ENCODE data around the gene RPL27A. TPM values are rescaled to one million over a fixed set of nuclear protein-coding genes. Genes with fewer than 3 reads are reported as not detected.

RPL27A gene
- total RNA-seq, 3 donors from 2014 or later (not counting 1 experiment from before 2014, with no cell fraction given): 672 to 1,208 (median 807) TPM

- Histone ChIP-seq H3K27ac (ENCODE audit: low read length) (no peak overlapping the region), H3K36me3 (ENCODE audit: control insufficient read depth, insufficient read depth, low read length) (no peaks in the 10 kb centered on the region), H3K27me3 (ENCODE audit: control insufficient read depth, insufficient read depth, low read length) (no peaks in the 10 kb centered on the region), H3K4me3 (ENCODE audit: low read length) (no peak overlapping the region), H3K9me3 (ENCODE audit: control insufficient read depth, insufficient read depth, low read length) (no peaks in the 10 kb centered on the region), H3K4me1 (ENCODE audit: control insufficient read depth, insufficient read depth, low read length) (no peaks in the 10 kb centered on the region)
- no peaks in the 10 kb centered on the region for H3K27me3 Mint-ChIP-seq (ENCODE audit: low read depth in 2 of 2)
- intact Hi-C loops (cut with micrococcal nuclease): no loop called here
- no peak overlapping the region for H3K27ac Mint-ChIP-seq
- 94% methylated on average over 8 of the region's 8 CpGs for WGBS (ENCODE audit: insufficient coverage)
- ATAC-seq: no peak
- H3K4me1 Mint-ChIP-seq: peaks cover 0 to 11% of the 10 kb centered on the region in 2 donors
- no peak for TF ChIP-seq CTCF (IDR thresholded peaks at IDR 0.05)
- no peak overlapping the region for H3K4me3 Mint-ChIP-seq
- H3K36me3 Mint-ChIP-seq: no peaks in the 10 kb centered on the region
- no peaks in the 10 kb centered on the region for H3K9me3 Mint-ChIP-seq
- DNase-seq: no peak
Measured at GRCh38 chr11:8713760-8714454, 31.3 kb downstream of the RPL27A start.

- ATAC-seq (no peak), DNase-seq (no peak)
- H3K27me3 ChIP-seq (ENCODE audit: control insufficient read depth, insufficient read depth, low read length): no peaks in the 10 kb centered on the region
- no peak overlapping the region for H3K27ac Mint-ChIP-seq
- H3K27ac ChIP-seq (ENCODE audit: low read length): no peak overlapping the region
- 78% methylated on average over 4 of the region's 4 CpGs for WGBS (ENCODE audit: insufficient coverage)
- peaks cover 0 to 11% of the 10 kb centered on the region in 2 donors for H3K4me1 Mint-ChIP-seq
- no peak overlapping the region for H3K4me3 ChIP-seq (ENCODE audit: low read length)
- no peaks in the 10 kb centered on the region for H3K9me3 ChIP-seq (ENCODE audit: control insufficient read depth, insufficient read depth, low read length)
- no peaks in the 10 kb centered on the region for H3K36me3 Mint-ChIP-seq
- no peaks in the 10 kb centered on the region for H3K4me1 ChIP-seq (ENCODE audit: control insufficient read depth, insufficient read depth, low read length)
- no peaks in the 10 kb centered on the region for H3K9me3 Mint-ChIP-seq
- no peaks in the 10 kb centered on the region for H3K27me3 Mint-ChIP-seq (ENCODE audit: low read depth in 2 of 2)
- TF ChIP-seq CTCF (IDR thresholded peaks at IDR 0.05): no peak
- H3K36me3 ChIP-seq (ENCODE audit: control insufficient read depth, insufficient read depth, low read length): no peaks in the 10 kb centered on the region
- intact Hi-C loops (cut with micrococcal nuclease): no loop called here
- H3K4me3 Mint-ChIP-seq: no peak overlapping the region
Measured at GRCh38 chr11:8714622-8715225, 32.1 kb downstream of the RPL27A start.

- H3K27me3 ChIP-seq (ENCODE audit: control insufficient read depth, insufficient read depth, low read length): no peaks in the 10 kb centered on the region
- H3K27ac ChIP-seq (ENCODE audit: low read length): no peak overlapping the region
- Mint-ChIP-seq H3K4me3 (no peak overlapping the region), H3K27ac (no peak overlapping the region), H3K9me3 (no peaks in the 10 kb centered on the region), H3K36me3 (no peaks in the 10 kb centered on the region), H3K27me3 (ENCODE audit: low read depth in 2 of 2) (no peaks in the 10 kb centered on the region), H3K4me1 (peaks cover 0 to 11% of the 10 kb centered on the region in 2 donors)
- intact Hi-C loops (cut with micrococcal nuclease): no loop called here
- H3K36me3 ChIP-seq (ENCODE audit: control insufficient read depth, insufficient read depth, low read length): no peaks in the 10 kb centered on the region
- no peak for TF ChIP-seq CTCF (IDR thresholded peaks at IDR 0.05)
- DNase-seq: no peak
- ATAC-seq: no peak
- no peaks in the 10 kb centered on the region for H3K9me3 ChIP-seq (ENCODE audit: control insufficient read depth, insufficient read depth, low read length)
- H3K4me1 ChIP-seq (ENCODE audit: control insufficient read depth, insufficient read depth, low read length): no peaks in the 10 kb centered on the region
- H3K4me3 ChIP-seq (ENCODE audit: low read length): no peak overlapping the region
- 92% methylated on average over 15 of the region's 15 CpGs for WGBS (ENCODE audit: insufficient coverage)
Measured at GRCh38 chr11:8715501-8715900, 32.9 kb downstream of the RPL27A start.

GRCh38 chr11:8717544-8717875, 34.9 kb downstream of the RPL27A start:
- Mint-ChIP-seq H3K27me3 (ENCODE audit: low read depth in 2 of 2) (no peaks in the 10 kb centered on the region), H3K4me1 (peaks cover 0 to 11% of the 10 kb centered on the region in 2 donors), H3K9me3 (no peaks in the 10 kb centered on the region), H3K4me3 (no peak overlapping the region), H3K36me3 (no peaks in the 10 kb centered on the region), H3K27ac (no peak overlapping the region)
- DNase-seq (no peak), ATAC-seq (no peak)
- Histone ChIP-seq H3K9me3 (ENCODE audit: control insufficient read depth, insufficient read depth, low read length) (no peaks in the 10 kb centered on the region), H3K36me3 (ENCODE audit: control insufficient read depth, insufficient read depth, low read length) (no peaks in the 10 kb centered on the region), H3K27ac (ENCODE audit: low read length) (no peak overlapping the region), H3K27me3 (ENCODE audit: control insufficient read depth, insufficient read depth, low read length) (no peaks in the 10 kb centered on the region), H3K4me1 (ENCODE audit: control insufficient read depth, insufficient read depth, low read length) (no peaks in the 10 kb centered on the region), H3K4me3 (ENCODE audit: low read length) (no peak overlapping the region)
- intact Hi-C loops (cut with micrococcal nuclease): no loop called here
- no peak for TF ChIP-seq CTCF (IDR thresholded peaks at IDR 0.05)
- 81% methylated on average over 9 of the region's 9 CpGs for WGBS (ENCODE audit: insufficient coverage)

All from natural killer cell (primary cell).